ENCODE results near the gene AHNAK.
"Not testable (repeated sequence)": the region's sequence is repeated elsewhere in the genome, so short reads cannot be mapped to it uniquely, and the experiment has no call there.

AHNAK gene, protein sequence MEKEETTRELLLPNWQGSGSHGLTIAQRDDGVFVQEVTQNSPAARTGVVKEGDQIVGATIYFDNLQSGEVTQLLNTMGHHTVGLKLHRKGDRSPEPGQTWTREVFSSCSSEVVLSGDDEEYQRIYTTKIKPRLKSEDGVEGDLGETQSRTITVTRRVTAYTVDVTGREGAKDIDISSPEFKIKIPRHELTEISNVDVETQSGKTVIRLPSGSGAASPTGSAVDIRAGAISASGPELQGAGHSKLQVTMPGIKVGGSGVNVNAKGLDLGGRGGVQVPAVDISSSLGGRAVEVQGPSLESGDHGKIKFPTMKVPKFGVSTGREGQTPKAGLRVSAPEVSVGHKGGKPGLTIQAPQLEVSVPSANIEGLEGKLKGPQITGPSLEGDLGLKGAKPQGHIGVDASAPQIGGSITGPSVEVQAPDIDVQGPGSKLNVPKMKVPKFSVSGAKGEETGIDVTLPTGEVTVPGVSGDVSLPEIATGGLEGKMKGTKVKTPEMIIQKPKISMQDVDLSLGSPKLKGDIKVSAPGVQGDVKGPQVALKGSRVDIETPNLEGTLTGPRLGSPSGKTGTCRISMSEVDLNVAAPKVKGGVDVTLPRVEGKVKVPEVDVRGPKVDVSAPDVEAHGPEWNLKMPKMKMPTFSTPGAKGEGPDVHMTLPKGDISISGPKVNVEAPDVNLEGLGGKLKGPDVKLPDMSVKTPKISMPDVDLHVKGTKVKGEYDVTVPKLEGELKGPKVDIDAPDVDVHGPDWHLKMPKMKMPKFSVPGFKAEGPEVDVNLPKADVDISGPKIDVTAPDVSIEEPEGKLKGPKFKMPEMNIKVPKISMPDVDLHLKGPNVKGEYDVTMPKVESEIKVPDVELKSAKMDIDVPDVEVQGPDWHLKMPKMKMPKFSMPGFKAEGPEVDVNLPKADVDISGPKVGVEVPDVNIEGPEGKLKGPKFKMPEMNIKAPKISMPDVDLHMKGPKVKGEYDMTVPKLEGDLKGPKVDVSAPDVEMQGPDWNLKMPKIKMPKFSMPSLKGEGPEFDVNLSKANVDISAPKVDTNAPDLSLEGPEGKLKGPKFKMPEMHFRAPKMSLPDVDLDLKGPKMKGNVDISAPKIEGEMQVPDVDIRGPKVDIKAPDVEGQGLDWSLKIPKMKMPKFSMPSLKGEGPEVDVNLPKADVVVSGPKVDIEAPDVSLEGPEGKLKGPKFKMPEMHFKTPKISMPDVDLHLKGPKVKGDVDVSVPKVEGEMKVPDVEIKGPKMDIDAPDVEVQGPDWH (N-terminal part only)

DNA sequence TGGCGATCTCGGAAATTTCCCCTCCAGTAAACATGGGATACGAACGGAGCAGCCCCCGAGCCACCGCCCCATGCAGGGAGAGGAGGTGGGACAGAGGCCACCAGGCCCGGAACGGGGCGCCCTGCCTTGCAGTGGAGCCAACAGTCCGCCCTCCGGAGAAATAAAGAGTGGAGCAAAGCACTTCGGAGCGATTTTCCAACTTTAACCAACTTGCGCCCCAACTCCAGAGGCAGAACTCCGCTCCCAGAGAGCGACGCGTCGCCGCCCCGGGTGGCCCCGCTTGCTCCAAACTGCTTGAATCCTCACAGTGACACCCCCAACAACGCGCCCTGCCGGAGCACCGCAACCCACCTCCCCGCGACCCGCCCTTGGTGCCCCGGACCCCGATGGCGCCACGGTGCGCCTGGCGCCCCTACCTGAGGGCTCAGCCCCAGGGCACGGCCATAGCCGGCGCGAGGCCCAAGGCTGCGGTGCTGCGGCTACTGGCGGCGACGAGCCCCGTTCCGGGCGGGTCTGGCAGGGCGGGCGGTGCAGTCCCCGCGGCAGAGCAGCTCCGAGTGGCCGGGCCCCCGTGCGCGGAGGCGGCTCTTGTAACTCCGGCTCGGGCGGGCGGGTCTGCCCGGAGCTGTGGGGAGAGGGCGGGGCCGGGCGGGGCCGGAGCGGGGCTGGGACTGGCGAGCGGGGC lies at the start of gene AHNAK:
AHNAK (minus strand) TSS at position 563 of the 685 bp plus-strand sequence. CDS start 10,708 bp downstream, outside the sequence.
- ATAC-seq: peak; percentile 30 to 34

DNA sequence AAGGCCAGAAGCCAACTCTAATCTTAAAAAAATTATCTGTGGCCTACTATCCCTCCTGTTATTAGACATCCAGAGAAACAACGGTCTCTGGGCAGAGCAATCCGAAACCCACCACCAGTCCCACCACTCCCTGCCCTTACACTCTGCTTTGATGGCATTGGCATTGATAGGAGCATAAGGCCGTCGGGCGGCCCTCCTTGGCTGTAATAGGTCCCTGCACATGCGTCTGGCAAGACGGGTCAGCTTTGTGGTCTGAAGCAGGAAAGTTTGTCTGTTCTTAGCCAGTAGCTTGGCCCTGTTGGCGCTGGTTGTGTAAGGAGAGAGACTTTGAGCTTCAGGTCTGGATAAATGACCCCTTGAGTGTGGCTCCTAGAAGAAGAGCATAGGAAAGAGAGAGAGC lies 48.5 kb upstream of the AHNAK start:
- ATAC-seq: no peak

DNA sequence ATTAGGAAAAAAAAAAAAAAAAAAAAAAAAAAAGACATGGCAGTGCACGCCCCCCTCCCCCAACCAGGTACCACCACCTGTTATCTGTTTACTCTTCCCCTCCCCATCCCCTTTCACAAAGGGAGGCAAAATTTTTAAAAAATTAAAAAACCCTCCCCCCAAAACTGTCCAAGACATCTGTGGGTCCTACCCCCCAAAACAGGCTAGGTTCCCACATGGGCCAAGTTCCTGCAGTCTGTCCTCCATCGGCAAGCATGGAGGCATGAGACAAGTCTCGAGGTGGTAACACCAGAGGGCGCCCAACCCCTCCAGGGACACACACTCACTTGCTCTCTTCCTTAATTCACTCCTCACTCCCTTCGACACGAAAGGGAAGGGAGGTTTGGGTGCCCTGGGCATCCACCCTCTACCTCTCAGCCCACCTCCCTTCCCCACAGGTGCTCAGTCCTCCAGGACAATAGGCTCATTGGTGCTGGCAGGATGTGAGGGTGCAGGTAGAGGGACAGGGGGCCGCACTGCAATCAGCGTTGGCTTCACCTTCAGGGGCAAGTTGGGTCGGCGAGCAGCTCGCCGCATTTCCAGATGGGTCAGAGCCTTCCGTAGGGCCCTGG lies 46.9 kb upstream of the AHNAK start:
- no peak for ATAC-seq

DNA sequence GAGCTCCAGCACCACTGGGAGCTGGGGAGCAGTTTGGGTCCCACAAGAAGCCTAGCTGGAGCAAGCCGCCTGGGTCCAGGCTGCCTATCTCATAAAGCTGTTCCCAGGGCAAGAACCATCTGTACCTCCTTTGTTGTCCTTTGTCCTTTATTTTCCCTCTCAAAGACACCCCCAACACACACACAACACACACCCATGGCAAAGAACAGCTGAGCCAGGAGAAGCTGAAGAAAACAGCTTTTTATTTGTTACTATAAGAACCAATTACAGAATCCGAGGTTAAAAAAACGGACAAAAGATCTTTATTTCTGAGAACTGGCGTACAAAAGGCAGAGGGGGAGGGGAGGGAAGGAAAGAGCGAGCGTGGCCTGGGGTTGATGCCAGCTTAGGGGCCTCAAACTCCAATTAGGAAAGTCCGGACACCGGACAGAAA lies 46.4 kb upstream of the AHNAK start:
- ATAC-seq: no peak

DNA sequence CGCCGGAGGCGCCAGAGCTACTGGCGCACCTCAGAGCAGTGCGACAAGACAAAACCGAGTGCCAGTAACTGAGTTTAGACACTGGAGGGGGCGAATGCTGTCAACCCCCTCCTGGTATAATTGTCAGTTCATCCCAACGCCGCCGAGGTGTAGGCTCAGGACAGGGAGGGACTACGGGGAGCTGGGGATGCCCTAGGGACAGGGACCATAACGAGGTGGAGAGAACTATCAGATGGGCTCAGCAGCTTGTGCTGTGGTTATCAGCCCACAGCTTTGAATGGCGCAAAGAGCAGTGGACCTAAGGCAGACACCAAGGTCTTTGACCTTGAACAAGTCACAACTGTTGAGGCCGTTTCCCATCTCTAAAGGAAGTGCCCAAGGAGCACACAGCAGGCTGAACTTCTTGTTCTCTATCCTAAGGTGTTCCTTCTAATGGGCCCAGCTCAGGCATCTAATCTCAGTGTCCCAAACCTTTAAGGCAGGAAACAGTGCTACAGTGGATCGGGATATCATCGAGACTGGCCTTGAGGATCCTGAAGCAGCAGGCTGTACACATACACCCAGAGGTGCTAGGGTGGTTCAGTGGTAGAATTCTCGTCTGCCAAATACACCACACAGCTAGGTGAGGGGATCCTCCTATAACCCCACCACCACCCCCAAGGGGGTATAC lies 45.7 kb upstream of the AHNAK start:
- no peak for ATAC-seq

DNA sequence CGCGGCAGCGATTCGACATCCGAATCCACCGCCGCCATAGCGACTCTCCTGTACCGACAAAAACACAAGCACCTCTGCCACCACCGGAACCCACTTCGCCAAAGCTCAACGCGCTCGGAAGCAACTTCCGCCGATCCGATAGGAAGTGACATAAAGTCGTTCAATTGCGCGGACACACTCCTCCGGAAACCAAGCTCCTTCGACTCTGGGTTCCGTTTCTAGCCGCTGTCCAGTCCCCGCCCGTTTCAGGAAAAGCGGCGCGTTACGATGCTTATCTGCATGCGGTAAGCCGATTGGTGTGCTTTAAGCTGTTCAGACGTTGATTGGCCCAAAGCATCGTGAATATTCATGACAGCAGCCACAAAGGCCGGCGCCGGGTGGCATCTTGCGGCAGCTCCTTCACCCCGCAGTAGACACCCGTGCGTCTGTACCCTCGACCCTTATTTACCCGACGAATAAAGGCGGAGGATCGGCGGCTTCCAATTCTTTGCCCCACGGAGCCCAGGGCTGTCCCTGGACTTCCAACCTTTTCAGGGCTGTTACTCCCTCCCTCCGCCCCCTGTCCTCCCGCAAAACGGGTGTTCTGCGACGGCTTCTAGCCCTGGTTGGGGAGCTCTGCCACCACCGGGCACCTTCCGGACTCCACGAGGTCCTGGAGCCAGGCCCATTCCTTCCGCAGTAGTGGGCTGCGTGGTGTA lies 45.0 kb upstream of the AHNAK start, which contains the start of gene TUT1:
TUT1 (minus strand) TSS at position 76 of the 698 bp plus-strand sequence; CDS start at position 38, 38 bp downstream.
- ATAC-seq: peak; percentile 93 to 94

DNA sequence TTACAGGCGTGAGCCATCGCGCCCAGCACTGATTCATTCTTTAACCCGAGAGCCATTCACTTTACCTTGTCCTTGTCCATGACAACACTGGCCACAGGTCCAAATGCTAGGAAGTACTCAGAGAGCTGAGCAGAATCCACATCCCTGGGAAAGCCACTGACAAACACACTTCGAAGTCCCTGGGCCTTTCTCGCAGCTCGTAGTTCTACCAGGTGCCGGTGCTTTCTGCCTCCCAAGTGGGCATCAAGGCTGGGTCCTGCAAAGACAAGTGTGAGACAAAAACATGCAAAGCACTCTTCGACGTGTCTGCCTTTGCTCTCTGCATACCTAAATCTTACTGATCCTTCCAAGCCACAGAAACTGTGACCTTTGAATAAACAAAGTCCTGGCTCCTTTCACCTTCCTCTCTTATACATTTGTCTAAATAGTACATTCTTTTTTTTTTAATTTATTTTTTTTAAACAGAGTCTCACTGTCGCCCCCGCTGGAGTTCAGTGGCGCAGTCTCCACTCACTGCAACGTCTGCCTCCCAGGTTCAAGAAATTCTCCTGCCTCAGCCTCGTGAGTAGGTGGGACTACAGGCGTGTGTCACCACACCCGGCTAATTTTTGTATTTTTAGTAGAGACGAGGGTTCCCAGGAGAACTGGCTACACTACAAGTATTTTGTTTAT lies 42.5 kb upstream of the AHNAK start:
- ATAC-seq: no peak

DNA sequence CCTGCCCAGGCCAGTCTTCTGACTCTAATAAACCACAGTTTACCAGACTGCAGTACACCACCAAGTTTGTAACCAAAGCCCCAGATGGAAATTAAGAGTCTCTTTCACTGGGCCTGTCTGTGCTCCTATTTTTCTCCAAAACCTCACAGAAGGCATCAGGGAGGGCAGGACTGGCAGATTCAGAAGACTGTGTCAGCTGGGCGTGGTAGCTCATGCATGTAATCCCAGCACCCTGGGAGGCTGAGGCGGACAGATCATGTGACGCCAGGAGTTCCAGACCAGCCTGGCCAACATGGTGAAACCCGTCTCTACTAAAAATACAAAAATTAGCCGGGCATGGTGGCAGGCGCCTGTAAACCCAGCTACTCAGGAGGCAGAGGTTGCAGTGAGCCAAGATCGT lies 38.8 kb upstream of the AHNAK start:
- ATAC-seq: not testable (repeated sequence)

DNA sequence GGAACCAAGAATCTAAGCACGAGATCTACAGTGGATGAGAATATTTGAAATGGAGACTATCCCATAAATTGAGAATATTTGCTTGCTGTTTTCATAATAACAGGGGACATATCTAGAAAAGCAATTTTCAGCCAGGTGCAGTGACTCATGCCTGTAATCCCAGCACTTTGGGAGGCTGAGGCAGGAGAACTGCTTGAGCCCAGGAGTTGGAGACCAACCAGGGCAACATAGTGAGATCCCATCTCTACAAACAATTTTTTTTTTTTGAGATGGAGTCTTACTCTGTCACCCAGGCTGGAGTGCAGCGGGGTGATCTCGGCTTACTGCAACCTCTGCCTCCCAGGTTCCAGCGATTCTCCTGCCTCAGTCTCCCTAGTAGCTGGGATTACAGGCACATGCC lies 35.1 kb upstream of the AHNAK start:
- not testable (repeated sequence) for ATAC-seq

DNA sequence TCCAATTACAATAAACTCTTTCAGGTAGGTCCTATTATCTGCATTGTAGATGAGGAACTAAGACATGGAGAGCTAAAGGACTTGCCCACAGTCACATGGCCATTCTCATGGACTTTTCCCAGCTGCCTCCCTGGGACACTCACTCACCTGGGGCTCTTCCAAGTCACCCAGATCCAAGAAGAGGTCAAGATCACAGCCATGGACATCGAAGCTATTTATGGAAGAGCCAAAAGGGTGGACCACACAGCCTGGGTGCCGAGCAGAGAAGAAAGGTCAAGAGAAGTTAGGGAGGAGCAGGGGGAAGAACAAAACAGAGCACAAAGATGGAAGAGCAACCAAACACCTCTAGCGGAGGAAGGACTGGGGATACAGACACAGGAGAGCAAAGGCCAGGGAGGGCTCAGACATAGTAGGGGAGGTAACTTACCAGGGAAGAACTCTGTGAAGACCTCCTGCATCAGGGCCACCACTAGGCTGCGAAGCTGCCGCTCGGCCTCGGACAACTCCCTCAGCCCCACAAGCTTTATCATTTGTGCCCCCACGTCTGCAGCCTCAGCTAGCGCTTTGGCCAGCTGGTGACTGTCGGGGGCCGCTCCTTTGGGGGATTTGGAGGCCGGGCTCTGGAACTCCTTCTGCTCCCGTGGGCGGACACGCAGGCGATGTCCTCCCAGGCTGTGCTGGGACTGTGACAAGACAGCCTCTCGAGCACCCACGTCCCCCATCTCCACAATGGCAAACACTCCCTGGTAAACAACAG lies 34.5 kb upstream of the AHNAK start:
- ATAC-seq: no peak

DNA sequence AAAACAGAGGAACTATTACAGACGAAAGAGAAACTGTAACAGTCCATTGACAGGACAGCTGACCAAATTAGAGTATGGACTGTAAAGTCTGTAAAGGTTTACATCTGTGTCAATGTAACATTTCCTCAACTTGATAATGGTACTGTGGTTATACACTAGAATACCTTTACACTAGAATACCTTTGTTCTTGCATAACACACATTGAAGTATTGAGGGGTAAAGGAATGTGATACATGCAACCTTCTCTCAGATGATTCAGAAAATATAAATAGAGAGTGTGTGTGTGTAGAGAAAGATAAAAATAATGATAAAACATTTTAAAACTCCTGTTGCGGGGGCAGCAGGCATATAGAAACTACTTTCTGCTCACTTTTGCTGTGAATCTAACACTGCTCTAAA lies 32.6 kb upstream of the AHNAK start:
- no peak for ATAC-seq

DNA sequence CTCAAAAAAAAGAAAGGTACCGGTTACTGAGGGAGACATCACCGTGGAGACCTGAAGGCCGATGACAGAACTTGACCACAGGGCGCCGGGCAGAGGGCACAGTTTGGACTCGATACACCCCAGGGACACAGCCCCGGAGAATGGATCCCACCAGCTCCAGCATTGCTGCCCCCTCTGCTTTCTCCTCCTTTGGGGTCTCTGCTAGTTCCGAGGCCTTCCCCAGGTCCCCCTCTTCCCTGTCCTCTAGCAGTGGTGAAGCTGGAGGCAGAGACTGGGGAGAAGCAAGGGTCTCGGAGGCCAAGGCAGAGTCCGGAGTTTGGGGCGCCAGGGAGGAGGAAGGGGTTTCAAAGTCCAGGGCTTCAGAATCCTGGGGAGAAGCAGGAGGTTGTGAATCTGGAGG lies 31.9 kb upstream of the AHNAK start:
- no peak for ATAC-seq

DNA sequence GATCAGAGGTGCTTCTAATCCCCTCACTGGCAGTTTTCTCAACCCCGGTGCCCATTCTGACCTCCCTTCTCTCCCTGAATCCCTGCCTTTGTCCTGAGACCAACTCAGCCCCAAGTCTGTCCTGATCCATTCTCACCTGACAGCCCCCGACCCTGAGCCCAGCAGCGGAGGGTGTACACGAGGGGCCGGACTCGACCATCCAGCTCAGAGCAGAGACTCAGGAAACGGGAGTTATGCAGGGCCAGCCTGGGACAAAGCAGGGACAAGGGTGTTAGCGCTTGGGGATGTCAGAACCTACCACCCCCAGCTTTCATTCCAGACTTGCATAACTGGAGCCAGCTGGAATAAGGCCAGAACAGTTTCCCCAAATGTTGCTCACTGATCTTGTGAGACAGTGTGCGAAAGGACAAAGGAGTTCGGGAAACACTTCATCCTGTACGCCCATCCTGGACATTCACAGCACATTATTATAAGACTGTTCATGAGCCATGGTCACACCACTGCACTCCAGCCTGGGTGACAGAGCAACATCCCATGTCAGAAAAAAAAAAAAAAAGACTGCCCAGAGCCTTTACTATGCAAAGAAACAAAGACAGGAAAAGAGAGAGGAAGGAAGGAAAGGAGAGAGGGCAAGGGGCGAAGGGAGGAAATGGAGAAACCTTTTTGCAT lies 30.6 kb upstream of the AHNAK start:
- no peak for ATAC-seq

DNA sequence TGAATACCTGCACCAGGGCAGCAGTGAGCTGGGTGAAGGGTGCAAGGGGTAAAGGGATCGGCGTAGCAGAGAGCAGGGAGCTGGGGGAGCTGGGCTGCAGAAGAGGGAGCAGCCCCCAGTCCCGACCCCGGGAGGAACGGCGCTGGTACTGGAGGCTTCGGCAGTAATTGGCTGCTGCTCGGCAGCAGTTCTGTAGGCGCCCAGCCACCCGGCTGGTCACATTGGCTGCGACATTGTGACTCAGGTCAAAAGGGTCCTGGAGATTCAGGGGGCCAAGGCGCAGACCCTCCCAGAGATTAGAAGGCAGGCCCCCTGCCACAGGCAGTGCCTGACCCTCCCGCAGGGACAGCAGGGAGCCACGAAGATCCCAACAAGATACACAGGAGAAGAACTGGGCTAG lies 29.2 kb upstream of the AHNAK start:
- no peak for ATAC-seq

DNA sequence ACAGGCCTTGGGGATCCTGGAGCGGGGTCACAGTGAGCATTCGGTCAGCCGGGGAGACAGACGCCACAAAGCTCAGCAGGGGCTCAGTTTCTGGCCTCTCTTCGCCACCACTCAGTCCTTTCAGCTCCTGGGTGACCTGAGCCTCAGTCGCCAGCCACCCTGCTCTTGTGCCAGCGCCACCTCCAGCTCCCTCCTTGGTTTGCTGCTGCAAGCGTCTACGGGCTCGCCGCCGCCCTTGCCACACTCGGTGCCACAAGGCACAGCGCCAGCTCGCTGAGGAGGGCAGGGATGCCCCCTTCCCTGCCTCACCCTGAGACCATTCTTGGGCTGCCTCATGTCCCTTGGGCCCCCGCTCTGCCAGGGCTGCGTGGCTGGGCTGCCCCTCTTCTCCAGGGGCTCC lies 28.6 kb upstream of the AHNAK start:
- no peak for ATAC-seq

DNA sequence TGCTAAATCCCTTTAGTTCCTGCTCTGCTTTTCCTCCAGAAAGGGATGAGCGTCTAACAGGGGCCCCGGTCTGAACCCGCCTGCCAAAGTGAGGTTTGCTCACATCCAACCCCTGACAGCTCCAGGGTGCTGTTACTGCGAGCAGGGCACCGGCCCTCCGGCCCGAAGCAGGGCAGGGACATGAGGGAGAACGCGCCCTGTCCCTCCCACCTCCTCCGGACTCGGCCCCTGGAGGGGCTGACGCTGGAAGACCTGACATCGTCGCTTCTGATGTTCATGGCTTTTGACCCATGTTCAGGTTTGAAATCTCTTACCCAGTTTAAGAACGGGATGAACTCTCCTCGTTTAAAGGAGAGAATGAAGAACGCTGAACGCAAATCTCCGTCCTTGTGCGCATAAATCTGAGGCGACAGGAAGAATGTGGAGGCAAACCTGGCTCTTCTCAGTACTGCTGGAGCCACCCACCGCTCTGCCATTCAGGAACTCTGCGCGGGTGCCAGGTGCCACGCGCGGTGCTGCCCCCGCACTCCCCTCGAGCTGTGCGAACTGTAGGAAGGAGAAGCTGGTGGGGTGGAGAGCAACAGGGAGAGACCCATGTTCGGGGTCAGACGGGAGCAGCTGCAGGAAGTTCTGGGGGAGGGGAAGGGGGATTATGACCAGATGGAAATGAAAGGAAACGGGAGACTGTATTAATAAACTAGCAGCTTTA lies 27.9 kb upstream of the AHNAK start:
- ATAC-seq: peak; percentile 5 to 14

DNA sequence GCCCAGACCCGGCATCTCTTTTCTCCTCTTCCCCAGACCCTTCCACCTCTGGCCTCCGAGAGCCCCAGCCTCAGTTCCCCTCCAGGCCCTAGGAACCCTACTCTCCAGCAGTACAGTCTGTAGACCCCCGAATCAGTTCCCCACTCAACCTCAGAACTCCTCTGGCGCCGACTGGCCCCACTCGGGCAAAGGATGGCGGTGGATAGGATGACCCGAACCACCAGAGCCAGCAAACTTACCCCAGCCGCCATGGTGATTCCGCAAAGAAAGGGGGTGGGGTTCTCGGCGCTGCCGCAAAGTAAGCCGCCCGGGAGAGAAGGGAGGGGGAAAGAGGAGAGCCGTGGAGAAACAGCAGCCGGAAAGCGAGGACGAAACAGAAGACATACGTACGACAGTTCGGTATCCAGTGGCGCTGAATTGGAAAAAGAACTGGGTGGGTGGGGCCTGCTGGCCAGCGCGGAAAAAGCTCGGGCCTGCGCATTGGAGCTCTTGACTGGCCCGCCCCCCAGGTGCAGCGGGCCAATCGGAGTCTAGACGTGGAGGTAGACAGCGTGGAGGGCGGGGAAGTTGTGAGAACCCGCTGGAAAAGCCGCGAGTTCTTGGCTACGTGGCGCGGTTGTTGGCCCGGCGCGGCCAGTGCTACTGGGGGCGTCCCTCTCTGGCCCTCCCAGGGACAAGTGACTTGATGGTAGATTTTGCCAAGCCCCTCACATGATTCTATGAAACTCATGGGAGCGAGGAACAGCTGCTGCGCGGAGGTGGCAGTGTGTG lies 27.2 kb upstream of the AHNAK start, which contains the start of gene EEF1G:
EEF1G (minus strand) TSS at position 300 of the 771 bp plus-strand sequence; CDS start at position 251, 49 bp downstream.
- ATAC-seq: peak; percentile 91 to 94
